Measurements from ENCODE around the gene ALLC. TPM values are rescaled to one million over a fixed set of nuclear protein-coding genes. Genes with fewer than 3 reads are reported as not detected.
"Not testable (repeated sequence)": the region's sequence is repeated elsewhere in the genome, so short reads cannot be mapped to it uniquely, and the experiment has no call there.

ALLC gene
- total RNA-seq, 1 donor from 2014 or later, result not detected

- Mint-ChIP-seq H3K4me3 (ENCODE audit: unreplicated experiment) (no peak overlapping the region), H3K4me1 (ENCODE audit: unreplicated experiment) (peaks cover 6% of the 10 kb centered on the region), H3K36me3 (ENCODE audit: unreplicated experiment) (no peaks in the 10 kb centered on the region), H3K27me3 (ENCODE audit: unreplicated experiment) (peaks cover 2% of the 10 kb centered on the region), H3K27ac (ENCODE audit: unreplicated experiment) (no peak overlapping the region), H3K9me3 (ENCODE audit: unreplicated experiment) (no peaks in the 10 kb centered on the region)
- TF ChIP-seq CTCF (IDR thresholded peaks at IDR 0.05), result no peak
- DNase-seq (ENCODE audit: extremely low spot score, unreplicated experiment), result no peak
These were observed 1.7 kb downstream of the ALLC start for GRCh38 chr2:3659447-3660432.

GRCh38 chr2:3660640-3661039, 2.6 kb downstream of the ALLC start:
- H3K9me3 Mint-ChIP-seq (ENCODE audit: unreplicated experiment); DNase-seq (ENCODE audit: extremely low spot score, unreplicated experiment); H3K4me3 Mint-ChIP-seq (ENCODE audit: unreplicated experiment); H3K27me3 Mint-ChIP-seq (ENCODE audit: unreplicated experiment); H3K4me1 Mint-ChIP-seq (ENCODE audit: unreplicated experiment); H3K27ac Mint-ChIP-seq (ENCODE audit: unreplicated experiment); H3K36me3 Mint-ChIP-seq (ENCODE audit: unreplicated experiment): not testable (repeated sequence)

- Mint-ChIP-seq H3K9me3 (ENCODE audit: unreplicated experiment) (no peaks in the 10 kb centered on the region), H3K36me3 (ENCODE audit: unreplicated experiment) (no peaks in the 10 kb centered on the region), H3K27me3 (ENCODE audit: unreplicated experiment) (peaks cover 2% of the 10 kb centered on the region), H3K4me1 (ENCODE audit: unreplicated experiment) (peaks cover 6% of the 10 kb centered on the region), H3K4me3 (ENCODE audit: unreplicated experiment) (no peak overlapping the region), H3K27ac (ENCODE audit: unreplicated experiment) (no peak overlapping the region)
- no peak for DNase-seq (ENCODE audit: extremely low spot score, unreplicated experiment)
- no peak for TF ChIP-seq CTCF (IDR thresholded peaks at IDR 0.05)
These were observed 3.2 kb downstream of the ALLC start for GRCh38 chr2:3661149-3661660.

GRCh38 chr2:3662239-3662638, 4.2 kb downstream of the ALLC start:
- H3K4me3 Mint-ChIP-seq (ENCODE audit: unreplicated experiment), result no peak overlapping the region
- no peak overlapping the region for H3K27ac Mint-ChIP-seq (ENCODE audit: unreplicated experiment)
- H3K36me3 Mint-ChIP-seq (ENCODE audit: unreplicated experiment), result no peaks in the 10 kb centered on the region
- H3K27me3 Mint-ChIP-seq (ENCODE audit: unreplicated experiment), result peaks cover 2% of the 10 kb centered on the region
- H3K9me3 Mint-ChIP-seq (ENCODE audit: unreplicated experiment), result no peaks in the 10 kb centered on the region
- TF ChIP-seq CTCF (IDR thresholded peaks at IDR 0.05), result no peak
- no peak for DNase-seq (ENCODE audit: extremely low spot score, unreplicated experiment)
- H3K4me1 Mint-ChIP-seq (ENCODE audit: unreplicated experiment), result peaks cover 6% of the 10 kb centered on the region

GRCh38 chr2:3664118-3664517, 6.1 kb downstream of the ALLC start:
- DNase-seq (ENCODE audit: extremely low spot score, unreplicated experiment), result no peak
- H3K9me3 Mint-ChIP-seq (ENCODE audit: unreplicated experiment), result no peaks in the 10 kb centered on the region
- peaks cover 2% of the 10 kb centered on the region for H3K27me3 Mint-ChIP-seq (ENCODE audit: unreplicated experiment)
- TF ChIP-seq CTCF (IDR thresholded peaks at IDR 0.05), result no peak
- no peak overlapping the region for H3K27ac Mint-ChIP-seq (ENCODE audit: unreplicated experiment)
- H3K4me3 Mint-ChIP-seq (ENCODE audit: unreplicated experiment), result no peak overlapping the region
- H3K4me1 Mint-ChIP-seq (ENCODE audit: unreplicated experiment), result peaks cover 2% of the 10 kb centered on the region
- H3K36me3 Mint-ChIP-seq (ENCODE audit: unreplicated experiment), result no peaks in the 10 kb centered on the region
